Panc1 (cell line): Measurements from ENCODE around the gene CAPN10. TPM values are rescaled to one million over a fixed set of nuclear protein-coding genes. Genes with fewer than 3 reads are reported as not detected.
A peak's percentile ranks its signal among the peaks of the same experiment; 100 is the strongest.

Experiments
- ATAC-seq: fragments of 200-7000 bp; cut with Tn5 transposase; 2 replicates; pipeline ENCODE4 v1.9.1; 2020; ENCODE audit warnings: mild to moderate bottlenecking, moderate library complexity
- BruUV-seq: library from RNA; stranded (reverse); fragments of 400-500 nt; replicated peaks from 2 replicates; lab custom pipeline; 2021; lab: Mats Ljungman, UMichigan
- CTCF ChIA-PET: fragments of 300-600 bp; sonication (Branson Sonifier 250); formaldehyde crosslinking; loops from one replicate; lab custom pipeline; 2022; ENCODE audit warnings: antibody characterized with exemption; lab: Charles Lee
- POLR2A ChIA-PET: fragments of 300-600 bp; sonication (Branson Sonifier 250); formaldehyde crosslinking; loops from one replicate; lab custom pipeline; 2022; ENCODE audit warnings: antibody characterized with exemption; lab: Charles Lee
- DNase-seq: peaks from one replicate; pipeline ENCODE4 v3.0.0-alpha.2; 2010; ENCODE audit warnings: low read depth, low spot score
- H3K27ac ChIP-seq: 2 replicates; pipeline ENCODE4 v1.5.1; 2011; ENCODE audit warnings: mild to moderate bottlenecking, low read length, inconsistent platforms
- H3K27me3 ChIP-seq: fragments of 200-500 bp; sonication (Bioruptor generic); 2 replicates; pipeline ENCODE4 v1.6.0; 2014; ENCODE audit warnings: low read length, inconsistent platforms; ENCODE audit not compliant: control insufficient read depth, insufficient read depth
- H3K36me3 ChIP-seq: fragments of 200-500 bp; sonication (Bioruptor generic); 2 replicates; pipeline ENCODE4 v1.5.1; 2014; ENCODE audit warnings: inconsistent platforms, mild to moderate bottlenecking, low read length, moderate library complexity; ENCODE audit not compliant: control insufficient read depth, insufficient read depth
- H3K4me1 ChIP-seq: 2 replicates; pipeline ENCODE4 v1.5.1; 2011; ENCODE audit warnings: inconsistent platforms, mild to moderate bottlenecking, low read length, moderate library complexity; ENCODE audit not compliant: control insufficient read depth, insufficient read depth
- H3K4me3 ChIP-seq, 2 experiments: 2 replicates each; pipeline ENCODE4 v1.5.1; 2011 to 2012; ENCODE audit warnings: low read depth in 2 of 2, low read length in 2 of 2, mild to moderate bottlenecking in 2 of 2, inconsistent platforms in 1 of 2, moderate library complexity in 1 of 2
- H3K9me3 ChIP-seq: fragments of 200-500 bp; sonication (Bioruptor generic); 2 replicates; pipeline ENCODE4 v1.5.1; 2014; ENCODE audit warnings: low read depth, mild to moderate bottlenecking, inconsistent platforms, low read length, moderate library complexity; ENCODE audit not compliant: control insufficient read depth, insufficient read depth
- CTCF ChIP-seq: fragments of 450-650 bp; IDR thresholded peaks from 2 replicates; pipeline ENCODE4 v1.5.1; 2017; ENCODE audit warnings: mild to moderate bottlenecking
- POLR2AphosphoS5 ChIP-seq: IDR thresholded peaks from 2 replicates; pipeline ENCODE4 v1.6.1; 2012; ENCODE audit warnings: mild to moderate bottlenecking, low read depth, low read length, moderate library complexity
- REST ChIP-seq, 2 experiments: IDR thresholded peaks; 2 replicates each; pipeline ENCODE4 v1.6.1; 2011 to 2012; ENCODE audit warnings: low read depth in 2 of 2, control low read depth in 1 of 2, low read length in 1 of 2, mild to moderate bottlenecking in 1 of 2, moderate library complexity in 1 of 2; ENCODE audit not compliant: insufficient read depth in 1 of 2
- SIN3A ChIP-seq: IDR thresholded peaks from 2 replicates; pipeline ENCODE4 v1.6.1; 2012; ENCODE audit warnings: low read depth, mild to moderate bottlenecking, low read length, moderate library complexity, borderline replicate concordance; ENCODE audit not compliant: insufficient read depth
- TCF7L2 ChIP-seq: IDR thresholded peaks from 2 replicates; pipeline ENCODE4 v1.6.1; 2011; ENCODE audit warnings: mild to moderate bottlenecking, low read depth, low read length, inconsistent platforms
- in situ Hi-C: cut with HindIII; loops from 2 replicates; pipeline ENCODE4 v1.10.0; 2016; ENCODE audit warnings: low sequenced_read_pairs, low pct_unique_long_range_greater_than_20kb
- intact Hi-C: fragments of 100-400 bp; cut with micrococcal nuclease; formaldehyde crosslinking; loops from one replicate; pipeline ENCODE4 v1.10.0; 2022; ENCODE audit not compliant: unreplicated experiment
- total RNA-seq: library from RNA; stranded (reverse); gene quantifications from one replicate; pipeline ENCODE4 v1.2.1, GENCODE V29; 2021; ENCODE audit not compliant: unreplicated experiment

CAPN10 gene
- total RNA-seq, 1 experiment from 2014 or later = 38.6 TPM

GRCh38 chr2:240567872-240568677, 18.5 kb upstream of the CAPN10 start, which contains the start of gene RNPEPL1:
RNPEPL1 (plus strand) TSS chr2:240568484; CDS start chr2:240568587, 103 bp downstream.
- no peaks in the 10 kb centered on the region for H3K9me3 ChIP-seq
- intact Hi-C loops = no loop called here
- DNase-seq (no peak), ATAC-seq (peak; percentile 73)
- peaks cover 34% of the 10 kb centered on the region for H3K4me1 ChIP-seq
- BruUV-seq = no TSS peak
- in situ Hi-C loops = no loop called here
- H3K36me3 ChIP-seq = no peaks in the 10 kb centered on the region
- POLR2A ChIA-PET = interaction anchor here (0.9 kb wide), 1 partner anchor 7 kb away, joined by 15 read pairs; no protein-coding TSS in a partner anchor
- CTCF ChIA-PET = no interaction called here
- peak within 1 kb of the TSS; percentile 86 for H3K27ac ChIP-seq
- peak within 1 kb of the TSS; percentile 66 to 68 for H3K4me3 ChIP-seq
- no peaks in the 10 kb centered on the region for H3K27me3 ChIP-seq
- TF ChIP-seq POLR2AphosphoS5 (no peak), SIN3A (peak; percentile 67; the same call in 1 of the 2 replicates)

- ATAC-seq (peak; percentile 33), DNase-seq (no peak)
- no TSS peak for BruUV-seq
- peaks cover 34% of the 10 kb centered on the region for H3K4me1 ChIP-seq
- no peaks in the 10 kb centered on the region for H3K27me3 ChIP-seq
- POLR2A ChIA-PET = interaction anchor here (0.9 kb wide), 1 partner anchor 8 kb away, joined by 15 read pairs; no protein-coding TSS in a partner anchor
- in situ Hi-C loops (no loop called here), intact Hi-C loops (no loop called here)
- H3K9me3 ChIP-seq = no peaks in the 10 kb centered on the region
- H3K36me3 ChIP-seq = no peaks in the 10 kb centered on the region
- H3K4me3 ChIP-seq = peak overlapping the region; percentile 66 to 68
- CTCF ChIA-PET = no interaction called here
- no peak for TF ChIP-seq POLR2AphosphoS5
- TF ChIP-seq SIN3A = no peak
- TF ChIP-seq REST (IDR thresholded peaks at IDR 0.05; ENCODE audit: insufficient read depth in 1 of 2, low read depth in 2 of 2, low read length in 1 of 2) = no peak
- TF ChIP-seq CTCF = no peak
- no peak for TF ChIP-seq TCF7L2
- H3K27ac ChIP-seq = peak overlapping the region; percentile 75
These were observed 17.6 kb upstream of the CAPN10 start for GRCh38 chr2:240568678-240569522.
